Right ventricle myocardium inferior (tissue), 1 donor: ENCODE results near the gene ADGRE3. TPM values are rescaled to one million over a fixed set of nuclear protein-coding genes. Genes with fewer than 3 reads are reported as not detected.

Experiments used
- ATAC-seq: fragments of 200-7000 bp; cut with Tn5 transposase; one replicate; pipeline ENCODE4 v1.9.1; 2020; ENCODE audit warnings: mild to moderate bottlenecking, moderate library complexity
- DNase-seq: peaks from one replicate; pipeline ENCODE4 v3.0.0; 2021; ENCODE audit errors: missing footprints
- intact Hi-C: fragments of 100-400 bp; cut with DNase I; formaldehyde crosslinking; loops from one replicate; pipeline ENCODE4 v1.11.0; 2022
- total RNA-seq: library from RNA; stranded (reverse); fragmentation: NEBNext Ultra II Directional; extraction: Animal tissue kit (Norgen Biotek cat#: 25700); gene quantifications from one replicate; pipeline ENCODE4 v1.2.1, GENCODE V29; 2021
- donor health status: DM: no; HTN: yes; CAD: no; lungs with severe emphysema.

ADGRE3 gene
- total RNA-seq, 1 donor from 2014 or later: 0.11 TPM

DNA sequence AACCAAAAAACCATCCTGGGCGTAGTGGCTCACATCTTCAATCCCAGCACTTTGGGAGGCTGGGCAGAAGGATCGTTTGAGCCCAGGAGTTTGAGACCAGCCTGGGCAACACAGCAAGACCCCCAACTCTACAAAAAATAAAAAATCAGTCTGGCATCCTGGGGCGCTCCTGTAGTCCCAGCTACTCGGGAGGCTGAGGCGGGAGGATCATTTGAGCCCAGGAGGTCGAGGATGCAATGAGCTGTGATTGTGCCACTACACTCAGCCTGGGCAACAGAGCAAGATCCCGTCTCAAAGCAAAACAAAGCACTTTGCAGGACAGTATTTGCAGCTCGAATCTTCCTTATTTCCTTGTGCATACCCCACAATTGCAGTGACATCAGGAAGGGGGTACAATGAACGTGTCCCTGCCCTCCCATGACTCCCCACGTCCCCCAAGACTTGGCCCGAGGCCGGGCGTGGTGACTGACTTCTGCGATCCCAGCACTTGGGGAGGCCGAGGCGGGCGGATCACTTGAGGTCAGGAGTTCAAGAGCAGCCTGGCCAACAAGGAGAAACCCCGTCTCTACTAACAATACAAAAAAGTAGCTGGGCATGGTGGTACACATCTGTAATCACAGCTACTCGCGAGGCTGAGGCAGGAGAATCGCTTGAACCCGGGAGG is 103.6 kb downstream of the ADGRE3 start:
- intact Hi-C loops: loop anchor here (5.0 kb wide), 1 partner anchor 54 kb away; the partner anchor contains the start of gene DNAJB1
- DNase-seq (no peak), ATAC-seq (no peak)

Other genes starting within 250 kb of the ADGRE3 start
- 149 TPM for gene PKN1, start 241.5 kb downstream of the ADGRE3 start, total RNA-seq
- not detected for gene PTGER1, start 199.5 kb downstream of the ADGRE3 start, total RNA-seq
- 50.0 TPM for gene GIPC1, start 178.7 kb downstream of the ADGRE3 start, total RNA-seq
- 46.9 TPM for gene DNAJB1, start 156.4 kb downstream of the ADGRE3 start, total RNA-seq
- 77.4 TPM for gene TECR, start 145.2 kb downstream of the ADGRE3 start, total RNA-seq
- gene NDUFB7, start 102.8 kb downstream of the ADGRE3 start, total RNA-seq: 529 TPM
- gene CLEC17A, start 91.8 kb downstream of the ADGRE3 start, total RNA-seq: not detected
- gene ZNF333, start 15.2 kb upstream of the ADGRE3 start, total RNA-seq: 6.1 TPM
- gene ADGRE2, start 103.7 kb upstream of the ADGRE3 start, total RNA-seq: 0.87 TPM
- not detected for gene OR7A5, start 160.3 kb upstream of the ADGRE3 start, total RNA-seq
- not detected for gene OR7C1, start 160.3 kb upstream of the ADGRE3 start, total RNA-seq
- not detected for gene OR7A10, start 174.1 kb upstream of the ADGRE3 start, total RNA-seq
- gene OR7A17, start 211.3 kb upstream of the ADGRE3 start, total RNA-seq: not detected